Neural progenitor cell (in vitro differentiated cells): ENCODE data around the gene LSMEM2.

Experiments
- CTCF ChIP-seq: fragments of 200-600 bp; sonication (generic); IDR thresholded peaks from 2 replicates; pipeline ENCODE4 v1.5.1; 2017; ENCODE audit warnings: antibody characterized with exemption, mild to moderate bottlenecking
- EZH2phosphoT487 ChIP-seq: fragments of 200-600 bp; sonication (generic); IDR thresholded peaks from 2 replicates; pipeline ENCODE4 v1.6.1; 2017; ENCODE audit warnings: antibody characterized with exemption

GRCh38 chr3:50327943-50328691 lies 49.2 kb downstream of the LSMEM2 start, which contains the start of gene TUSC2:
- TF ChIP-seq CTCF = no peak
- no peak for TF ChIP-seq EZH2phosphoT487
